Neural progenitor cell (in vitro differentiated cells): ENCODE results near the gene IL1RAP. TPM values are rescaled to one million over a fixed set of nuclear protein-coding genes. Genes with fewer than 3 reads are reported as not detected.

ENCODE experiments used
- DNase-seq: peaks from one replicate; pipeline ENCODE4 v3.0.0-alpha.2; 2016; ENCODE audit warnings: low spot score
- H2AFZ ChIP-seq: fragments of 200-600 bp; sonication (generic); replicated peaks from 2 replicates; pipeline ENCODE4 v1.6.1; 2016; ENCODE audit warnings: antibody characterized with exemption
- H3F3A ChIP-seq: fragments of 200-600 bp; sonication (generic); 2 replicates; pipeline ENCODE4 v1.6.1; 2016; ENCODE audit warnings: antibody characterized with exemption, low read depth
- H3K27ac ChIP-seq: fragments of 200-600 bp; sonication (generic); 2 replicates; pipeline ENCODE4 v1.5.1; 2016; ENCODE audit warnings: mild to moderate bottlenecking
- H3K27me3 ChIP-seq: fragments of 200-600 bp; sonication (generic); 2 replicates; pipeline ENCODE4 v1.6.1; 2016; ENCODE audit warnings: mild to moderate bottlenecking, moderate library complexity
- H3K36me3 ChIP-seq: fragments of 200-600 bp; sonication (generic); 2 replicates; pipeline ENCODE4 v1.5.1; 2016
- H3K4me1 ChIP-seq: fragments of 200-600 bp; sonication (generic); 2 replicates; pipeline ENCODE4 v1.6.1; 2016; ENCODE audit warnings: mixed run types
- H3K4me2 ChIP-seq: fragments of 200-600 bp; sonication (generic); 2 replicates; pipeline ENCODE4 v1.6.1; 2016
- H3K4me3 ChIP-seq: fragments of 200-600 bp; sonication (generic); 2 replicates; pipeline ENCODE4 v1.5.1; 2016
- H3K79me2 ChIP-seq: fragments of 200-600 bp; sonication (generic); 2 replicates; pipeline ENCODE4 v1.6.1; 2016; ENCODE audit warnings: low read depth
- H3K9ac ChIP-seq: fragments of 200-600 bp; sonication (generic); 2 replicates; pipeline ENCODE4 v1.6.1; 2016
- H3K9me3 ChIP-seq: fragments of 200-600 bp; sonication (generic); 2 replicates; pipeline ENCODE4 v1.5.1; 2016; ENCODE audit warnings: low read depth
- H4K20me1 ChIP-seq: fragments of 200-600 bp; sonication (generic); 2 replicates; pipeline ENCODE4 v1.6.1; 2016; ENCODE audit warnings: low read depth
- H3K27ac Mint-ChIP-seq: 3 replicates; pipeline ENCODE4 v1.8.0; 2021; ENCODE audit warnings: mixed read lengths
- H3K27me3 Mint-ChIP-seq: 2 replicates; pipeline ENCODE4 v1.8.0; 2022; ENCODE audit warnings: low read depth, mild to moderate bottlenecking, inconsistent platforms, moderate library complexity, mixed read lengths; ENCODE audit not compliant: insufficient read depth
- H3K36me3 Mint-ChIP-seq: 3 replicates; pipeline ENCODE4 v1.8.0; 2021; ENCODE audit warnings: mixed read lengths
- H3K4me1 Mint-ChIP-seq: 3 replicates; pipeline ENCODE4 v1.8.0; 2021; ENCODE audit warnings: mixed read lengths
- H3K4me3 Mint-ChIP-seq: 3 replicates; pipeline ENCODE4 v1.8.0; 2021; ENCODE audit warnings: mild to moderate bottlenecking, moderate library complexity, mixed read lengths
- H3K9me3 Mint-ChIP-seq: 3 replicates; pipeline ENCODE4 v1.8.0; 2020; ENCODE audit warnings: mixed read lengths
- CTCF ChIP-seq: fragments of 200-600 bp; sonication (generic); IDR thresholded peaks from 2 replicates; pipeline ENCODE4 v1.5.1; 2017; ENCODE audit warnings: antibody characterized with exemption, mild to moderate bottlenecking
- EZH2 ChIP-seq: fragments of 200-600 bp; sonication (generic); IDR thresholded peaks from 2 replicates; pipeline ENCODE4 v1.6.1; 2017; ENCODE audit warnings: antibody characterized with exemption, mild to moderate bottlenecking, moderate library complexity
- EZH2phosphoT487 ChIP-seq: fragments of 200-600 bp; sonication (generic); IDR thresholded peaks from 2 replicates; pipeline ENCODE4 v1.6.1; 2017; ENCODE audit warnings: antibody characterized with exemption
- total RNA-seq: library from RNA; depleted of rRNA; stranded (reverse); fragments of >200 nt; gene quantifications from 2 replicates; pipeline ENCODE4 v1.2.3, GENCODE V29; 2015; ENCODE audit warnings: low replicate concordance

The IL1RAP gene
- total RNA-seq, 1 donor from 2014 or later = 11.3 TPM

- Mint-ChIP-seq H3K36me3 (no peaks in the 10 kb centered on the region), H3K27me3 (no peaks in the 10 kb centered on the region), H3K4me3 (no peak overlapping the region), H3K9me3 (no peaks in the 10 kb centered on the region), H3K27ac (no peak overlapping the region), H3K4me1 (no peaks in the 10 kb centered on the region)
- TF ChIP-seq EZH2phosphoT487 = no peak
- no peak for TF ChIP-seq CTCF
- TF ChIP-seq EZH2 = no peak
- H3K4me3 ChIP-seq = no peak overlapping the region
- H3F3A ChIP-seq = no peaks in the 10 kb centered on the region
- no peak overlapping the region for H3K27ac ChIP-seq
- no peak overlapping the region for H3K4me2 ChIP-seq
- H3K4me1 ChIP-seq = no peaks in the 10 kb centered on the region
- no peaks in the 10 kb centered on the region for H3K27me3 ChIP-seq
- no peaks in the 10 kb centered on the region for H3K9me3 ChIP-seq
- no peak overlapping the region for H3K9ac ChIP-seq
- H3K79me2 ChIP-seq = no peaks in the 10 kb centered on the region
- H3K36me3 ChIP-seq = no peaks in the 10 kb centered on the region
- DNase-seq = no peak
- H2AFZ ChIP-seq = no peak overlapping the region
- H4K20me1 ChIP-seq = no peaks in the 10 kb centered on the region
Observed at GRCh38 chr3:190577225-190577624, 63.3 kb downstream of the IL1RAP start.

- no peak for TF ChIP-seq EZH2phosphoT487
- no peak for TF ChIP-seq CTCF
- no peak for TF ChIP-seq EZH2
- Histone ChIP-seq H3K79me2 (no peaks in the 10 kb centered on the region), H3K9me3 (no peaks in the 10 kb centered on the region), H4K20me1 (no peaks in the 10 kb centered on the region), H3K4me2 (no peak overlapping the region), H3K9ac (no peak overlapping the region), H3K27me3 (no peaks in the 10 kb centered on the region), H3F3A (no peaks in the 10 kb centered on the region), H3K4me1 (no peaks in the 10 kb centered on the region), H2AFZ (no peak overlapping the region), H3K27ac (no peak overlapping the region), H3K4me3 (no peak overlapping the region), H3K36me3 (no peaks in the 10 kb centered on the region)
- H3K36me3 Mint-ChIP-seq = no peaks in the 10 kb centered on the region
- H3K4me1 Mint-ChIP-seq = no peaks in the 10 kb centered on the region
- no peak for DNase-seq
- no peak overlapping the region for H3K4me3 Mint-ChIP-seq
- H3K27me3 Mint-ChIP-seq = no peaks in the 10 kb centered on the region
- H3K9me3 Mint-ChIP-seq = no peaks in the 10 kb centered on the region
- no peak overlapping the region for H3K27ac Mint-ChIP-seq
Observed at GRCh38 chr3:190579514-190580137, 65.7 kb downstream of the IL1RAP start.

DNA sequence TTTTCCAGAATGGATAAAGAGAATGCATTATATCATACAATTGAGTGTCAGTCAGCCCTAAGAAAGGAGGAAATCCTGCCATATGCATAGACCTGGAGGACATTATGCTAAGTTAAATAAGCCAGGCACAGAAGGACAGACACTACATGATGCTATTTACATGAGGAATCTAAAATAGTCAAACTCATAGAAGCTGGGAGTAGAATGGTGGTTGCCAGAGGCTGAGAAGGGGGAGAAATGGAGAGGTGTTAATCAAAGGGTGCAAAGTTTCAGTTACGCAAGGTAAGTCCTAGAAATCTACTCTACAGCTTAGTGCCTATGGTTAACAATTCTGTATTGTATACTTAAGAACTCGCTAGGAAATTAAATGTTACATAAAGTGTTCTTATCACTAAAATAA lies 66.5 kb downstream of the IL1RAP start:
- no peaks in the 10 kb centered on the region for H3K27me3 Mint-ChIP-seq
- H3K36me3 ChIP-seq = no peaks in the 10 kb centered on the region
- no peak overlapping the region for H3K9ac ChIP-seq
- TF ChIP-seq CTCF (no peak), EZH2phosphoT487 (no peak), EZH2 (no peak)
- H3K4me1 ChIP-seq = no peaks in the 10 kb centered on the region
- no peaks in the 10 kb centered on the region for H3K9me3 ChIP-seq
- no peak overlapping the region for H3K4me3 Mint-ChIP-seq
- no peaks in the 10 kb centered on the region for H3K4me1 Mint-ChIP-seq
- no peak overlapping the region for H3K4me3 ChIP-seq
- H3K36me3 Mint-ChIP-seq = no peaks in the 10 kb centered on the region
- DNase-seq = no peak
- no peak overlapping the region for H3K27ac ChIP-seq
- H2AFZ ChIP-seq = no peak overlapping the region
- no peaks in the 10 kb centered on the region for H4K20me1 ChIP-seq
- H3K27ac Mint-ChIP-seq = no peak overlapping the region
- no peaks in the 10 kb centered on the region for H3K9me3 Mint-ChIP-seq
- H3F3A ChIP-seq = no peaks in the 10 kb centered on the region
- no peaks in the 10 kb centered on the region for H3K27me3 ChIP-seq
- H3K4me2 ChIP-seq = no peak overlapping the region
- H3K79me2 ChIP-seq = no peaks in the 10 kb centered on the region
